HG03039 (cell line): ENCODE results near the gene PCIF1.

Experiments used
- ATAC-seq: cut with Tn5 transposase; IDR thresholded peaks from one replicate; pipeline ENCODE4 v1.9.1; 2021; ENCODE audit warnings: mild to moderate bottlenecking, moderate library complexity; ENCODE audit not compliant: unreplicated experiment

PCIF1 gene

DNA sequence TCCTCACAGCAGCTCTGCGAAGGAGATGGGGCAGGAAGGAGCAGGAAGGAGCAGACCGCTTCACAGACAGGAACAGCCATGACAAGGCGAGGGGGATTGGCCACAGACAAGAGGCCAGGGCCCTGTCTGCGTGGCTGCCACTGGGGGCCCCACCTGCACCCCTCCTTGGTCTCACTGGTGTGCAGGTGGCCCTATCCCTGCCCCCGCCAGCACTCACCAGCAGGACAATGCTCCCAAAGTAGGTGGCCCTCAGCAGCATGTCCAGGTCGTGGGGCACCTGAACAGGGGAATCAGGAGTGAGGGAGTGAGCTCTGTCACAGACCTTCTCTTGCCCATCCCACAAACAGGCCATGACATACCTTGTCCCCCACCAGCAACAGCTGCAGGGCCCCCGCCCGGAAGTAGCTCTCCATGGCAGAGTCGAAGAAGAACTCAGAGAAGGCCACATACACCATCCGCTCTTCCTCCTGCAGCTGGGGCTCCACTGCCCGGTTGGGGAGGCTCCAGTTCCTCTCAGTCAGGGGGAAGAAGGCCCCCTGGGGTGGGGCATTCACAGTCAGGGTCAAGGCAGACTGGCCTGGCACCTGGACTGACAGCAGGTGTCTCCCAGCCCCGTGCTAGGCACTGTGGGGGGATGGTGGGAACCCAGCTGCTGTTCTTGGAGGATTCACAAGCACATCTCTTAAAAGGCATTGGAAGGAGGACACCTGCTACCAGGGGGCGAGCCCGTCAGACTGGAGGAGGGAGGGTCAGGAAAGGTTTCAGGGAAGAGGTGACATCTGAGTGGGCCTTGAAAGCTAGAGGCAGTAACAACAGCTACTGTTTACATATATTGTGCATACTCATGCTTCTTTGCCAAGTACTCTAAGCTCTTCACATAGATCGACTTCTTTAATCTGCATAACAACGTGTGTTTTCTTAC lies 29.6 kb upstream of the PCIF1 start:
- ATAC-seq = no peak

DNA sequence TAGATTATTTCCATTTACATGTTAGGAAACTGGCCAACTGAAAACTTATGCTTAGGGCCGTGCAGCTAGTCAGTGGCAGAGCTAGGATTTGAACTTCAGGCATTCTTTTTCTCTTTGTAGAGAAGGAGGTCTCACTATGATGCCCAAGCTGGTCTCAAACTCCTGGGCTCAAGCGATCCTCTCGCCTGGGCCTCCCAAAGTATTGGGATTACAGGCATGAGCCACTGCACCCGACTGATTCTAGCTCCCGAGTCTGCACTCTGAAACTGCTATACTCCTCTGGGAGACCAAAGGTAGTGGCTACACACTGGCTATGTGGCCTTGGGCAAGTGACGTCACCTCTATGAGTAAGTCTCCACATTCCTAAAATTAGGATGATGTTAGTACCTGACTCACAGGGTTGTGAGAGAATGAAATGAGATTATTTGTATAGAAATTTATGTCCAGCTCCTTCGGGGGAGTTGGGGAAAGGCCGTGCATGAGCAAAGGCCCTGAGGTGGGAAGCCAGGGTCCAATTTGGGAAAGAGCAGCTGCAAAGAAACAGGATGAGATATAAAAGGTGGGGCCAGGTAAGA lies 28.9 kb upstream of the PCIF1 start:
- ATAC-seq = no peak

DNA sequence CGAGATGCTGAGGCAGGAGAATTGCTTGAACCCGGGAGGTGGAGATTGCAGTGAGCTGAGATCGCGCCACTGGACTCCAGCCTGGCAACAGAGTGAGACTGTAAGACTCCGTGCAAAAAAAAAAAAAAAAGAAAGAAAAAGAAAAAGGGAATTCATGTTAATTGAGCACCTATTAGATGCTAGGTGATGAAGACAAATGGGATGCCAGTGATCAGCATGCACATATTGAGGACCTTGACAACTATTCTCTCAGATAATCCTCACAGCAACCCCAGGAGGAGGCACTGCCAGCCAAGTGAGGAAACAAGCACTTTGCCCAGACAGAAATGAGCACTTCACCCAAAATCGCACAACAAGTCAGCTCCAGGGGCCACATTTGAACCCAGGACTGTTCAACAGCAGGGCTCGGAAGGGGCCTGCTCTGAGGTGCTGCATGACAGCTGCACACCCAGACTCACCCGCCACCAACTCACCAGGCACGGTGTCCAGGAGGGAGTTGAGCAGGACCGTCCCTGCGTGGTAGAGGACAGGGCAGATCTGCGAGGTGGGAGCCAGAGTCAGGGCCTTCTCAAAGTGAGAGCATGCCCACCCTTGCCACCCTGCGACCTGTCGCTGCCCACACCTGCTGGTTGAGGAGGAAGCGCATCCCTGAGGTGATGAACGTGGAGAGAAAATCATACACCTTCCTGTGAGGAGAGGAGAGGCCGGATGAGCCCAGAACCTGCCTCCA lies 27.1 kb upstream of the PCIF1 start:
- ATAC-seq = no peak

DNA sequence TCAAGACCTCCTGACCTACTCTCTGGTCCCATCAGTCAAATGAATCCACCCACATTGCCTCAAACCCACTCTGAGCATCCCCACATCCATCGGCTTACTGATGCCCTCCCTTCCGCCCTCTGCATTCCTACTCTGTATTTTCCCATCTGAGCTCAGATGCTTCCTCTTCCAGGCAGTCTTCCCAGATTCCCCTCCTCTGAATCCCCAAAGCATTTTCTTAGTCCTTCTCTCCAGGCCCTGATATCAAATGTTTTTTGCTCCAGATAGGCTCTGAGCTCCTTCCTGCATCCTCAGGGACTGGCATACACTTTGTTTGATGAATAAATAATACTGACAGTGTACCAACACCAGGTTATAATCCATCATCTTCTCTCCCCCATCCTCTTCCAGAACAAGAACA lies 26.4 kb upstream of the PCIF1 start:
- ATAC-seq = no peak

DNA sequence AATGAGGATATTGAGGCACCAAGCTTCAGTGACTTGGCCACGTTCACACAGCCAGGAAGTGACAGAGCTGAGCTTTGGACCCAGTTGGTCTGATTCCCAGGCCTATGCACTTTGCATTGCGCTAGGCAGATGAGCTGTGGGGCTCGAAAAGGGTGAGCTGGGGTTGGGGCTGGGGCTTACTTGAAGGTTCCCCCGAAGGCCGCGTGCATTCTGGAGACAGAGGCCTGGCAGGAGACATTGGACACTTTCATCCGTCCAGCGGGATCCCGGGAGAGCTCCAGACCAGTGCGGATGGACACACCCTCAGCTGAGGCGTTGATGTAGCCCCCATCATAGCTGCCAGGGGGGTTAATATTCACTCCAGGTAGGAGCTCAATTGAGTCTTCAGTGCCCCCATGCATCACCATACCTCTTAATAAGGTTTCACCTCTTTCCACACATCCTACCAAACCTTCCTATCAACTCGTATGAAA lies 25.1 kb upstream of the PCIF1 start:
- no peak for ATAC-seq

DNA sequence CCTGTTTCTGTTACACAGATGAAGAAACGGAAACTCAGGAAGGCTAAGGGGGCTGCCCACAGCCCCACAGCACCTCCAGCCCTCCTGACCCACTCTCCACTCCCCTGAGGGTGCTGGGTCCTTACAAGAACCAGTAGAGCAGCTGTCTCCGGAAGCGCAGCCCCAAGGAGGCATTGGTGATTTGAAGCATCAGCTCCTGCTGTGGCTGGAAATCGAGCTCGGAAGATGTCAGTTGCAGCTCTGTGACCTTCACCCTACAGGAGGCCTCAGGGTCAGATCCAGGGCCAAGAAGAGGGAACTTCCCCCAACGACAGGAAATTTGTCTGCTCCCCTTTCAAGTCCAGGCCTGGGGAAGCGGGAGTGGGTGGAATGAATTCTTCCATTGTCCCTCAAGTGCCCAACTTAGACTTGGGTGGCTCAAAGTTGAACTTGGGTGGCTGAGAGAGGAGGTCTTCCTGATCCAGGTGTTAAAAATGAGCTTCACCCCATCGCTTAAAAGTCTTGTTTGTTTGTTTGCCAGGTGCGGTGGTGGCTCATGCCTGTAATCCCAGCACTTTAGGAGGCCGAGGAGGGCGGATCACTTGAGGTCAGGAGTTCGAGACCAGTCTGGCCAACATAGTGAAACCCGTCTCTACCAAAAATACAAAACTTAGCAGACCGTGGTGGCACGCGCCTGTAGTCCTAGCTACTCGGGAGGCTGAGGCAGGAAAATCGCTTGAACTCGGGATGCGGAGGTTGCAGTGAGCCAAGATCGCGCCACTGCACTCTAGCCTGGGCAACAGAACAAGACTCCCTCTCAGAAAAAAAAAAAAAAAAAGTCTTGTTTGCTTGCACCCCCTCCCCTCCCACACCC lies 24.4 kb upstream of the PCIF1 start:
- ATAC-seq = no peak

DNA sequence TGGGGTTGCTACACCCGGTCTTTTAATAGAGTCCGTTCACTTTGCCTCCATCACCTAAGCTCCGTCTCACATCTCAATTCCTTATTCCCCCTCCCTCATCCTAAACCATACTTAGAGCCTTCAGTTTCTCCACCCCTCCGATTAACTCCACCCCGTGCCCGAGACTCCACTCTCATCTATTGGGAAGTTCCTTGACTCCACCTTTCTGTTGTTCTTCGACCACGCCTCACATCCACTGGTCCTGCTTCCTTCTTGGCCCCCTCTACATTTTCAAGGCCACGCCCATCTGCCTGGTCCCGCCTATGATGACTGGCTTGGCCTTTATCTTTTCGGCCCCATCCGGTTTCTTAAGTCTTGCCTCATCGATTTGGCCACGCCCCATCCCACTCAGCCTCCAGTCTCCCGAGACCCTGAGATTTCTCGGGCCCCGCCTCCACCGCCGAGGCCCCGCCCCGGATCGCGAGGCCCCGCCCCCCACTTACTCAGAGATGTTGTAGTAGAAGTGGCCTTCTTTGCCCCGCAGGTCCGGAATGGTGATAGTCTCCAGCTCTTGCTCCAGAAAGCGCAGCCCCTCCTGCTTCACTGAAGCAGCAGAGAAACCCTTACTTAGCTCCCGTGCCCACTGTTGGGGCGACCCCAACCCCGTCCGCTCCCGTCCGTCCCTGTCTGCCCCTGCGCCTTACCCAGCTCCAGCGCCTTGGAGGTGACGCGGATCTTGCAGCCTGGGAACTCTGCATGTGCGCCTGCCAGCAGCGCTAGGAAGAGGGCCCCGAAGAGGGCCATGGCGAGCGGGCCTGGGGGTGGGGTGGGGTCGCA lies 23.6 kb upstream of the PCIF1 start:
- peak; percentile 87 for ATAC-seq

DNA sequence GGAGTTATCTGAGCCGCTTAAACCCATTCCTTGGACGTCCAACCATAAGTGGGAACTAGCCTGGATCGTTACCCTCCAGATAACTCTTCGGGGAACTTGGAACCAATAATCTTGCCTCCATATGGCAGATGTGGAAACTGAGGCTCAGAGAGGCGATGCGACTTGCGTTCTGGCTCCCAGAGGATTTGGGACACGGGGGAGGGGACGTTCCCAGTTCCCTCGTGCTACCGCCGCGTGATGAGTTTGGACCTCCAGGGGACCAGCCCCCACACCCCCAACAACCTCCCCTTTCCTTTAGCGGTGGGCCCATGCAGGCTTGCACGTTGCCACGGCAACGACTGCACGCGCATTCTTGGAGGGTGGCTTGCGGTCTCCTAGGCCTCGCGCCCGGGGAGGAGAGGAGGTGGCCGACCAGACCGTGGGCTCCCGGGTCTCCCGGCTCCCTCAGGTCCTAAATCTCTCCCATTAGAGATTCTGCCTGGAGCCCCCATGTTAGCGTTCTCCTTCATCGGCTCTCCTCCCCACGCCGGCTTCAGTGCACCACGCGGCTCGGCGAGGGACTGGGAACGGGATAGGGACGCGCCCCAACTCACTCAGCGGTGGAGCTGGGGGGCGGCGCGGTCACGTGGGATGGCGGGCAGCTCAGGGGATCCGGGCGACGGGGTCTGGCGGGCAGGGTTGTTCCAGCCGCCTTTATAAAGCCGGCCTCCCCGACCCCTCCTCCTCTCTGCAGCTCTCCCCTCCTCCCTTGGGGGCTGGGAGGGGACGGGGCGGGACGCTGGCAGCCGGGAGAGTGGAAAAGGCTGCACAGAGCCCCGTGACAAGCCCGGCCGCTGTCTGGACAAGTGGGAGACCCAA lies 22.8 kb upstream of the PCIF1 start, which contains the start of gene PLTP:
Gene PLTP (minus strand): TSS at position 670 of the 858 bp plus-strand sequence. CDS start 703 bp downstream, outside the sequence.
- ATAC-seq = no peak

DNA sequence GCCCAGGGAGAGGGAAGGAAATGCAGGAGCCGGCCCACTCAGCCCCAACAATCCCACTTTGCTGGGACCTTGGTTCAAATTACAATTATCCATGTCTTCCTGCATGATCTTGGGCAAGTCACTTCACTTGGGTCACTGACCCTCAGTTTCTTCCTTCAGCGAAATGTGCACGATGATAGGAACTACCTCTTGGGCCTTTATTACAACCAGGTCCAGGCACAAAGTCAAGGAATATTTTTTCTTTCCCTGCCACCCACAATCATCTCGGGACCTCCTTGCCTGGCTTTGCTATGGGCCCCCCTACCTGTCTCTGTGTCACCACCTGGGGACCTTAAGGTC lies 22.2 kb upstream of the PCIF1 start:
- ATAC-seq = no peak

DNA sequence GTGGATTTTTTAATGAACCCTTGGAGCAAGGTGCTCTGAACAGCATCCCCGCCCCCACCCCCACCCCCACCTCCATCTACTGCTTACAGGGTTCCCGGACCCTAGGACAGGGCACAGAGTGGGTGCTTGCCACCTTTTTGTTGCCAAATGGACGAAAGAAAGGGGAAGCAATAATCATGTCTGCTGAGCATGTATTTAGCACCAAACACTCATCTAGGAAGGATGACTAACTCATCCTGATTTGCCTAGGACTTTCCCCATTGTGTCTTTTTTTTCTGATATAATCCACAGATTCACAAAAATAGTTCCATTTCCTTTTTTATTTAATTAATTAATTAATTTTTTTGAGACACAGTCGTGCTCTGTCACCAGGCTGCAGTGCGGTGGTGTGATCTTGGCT lies 21.4 kb upstream of the PCIF1 start:
- no peak for ATAC-seq

DNA sequence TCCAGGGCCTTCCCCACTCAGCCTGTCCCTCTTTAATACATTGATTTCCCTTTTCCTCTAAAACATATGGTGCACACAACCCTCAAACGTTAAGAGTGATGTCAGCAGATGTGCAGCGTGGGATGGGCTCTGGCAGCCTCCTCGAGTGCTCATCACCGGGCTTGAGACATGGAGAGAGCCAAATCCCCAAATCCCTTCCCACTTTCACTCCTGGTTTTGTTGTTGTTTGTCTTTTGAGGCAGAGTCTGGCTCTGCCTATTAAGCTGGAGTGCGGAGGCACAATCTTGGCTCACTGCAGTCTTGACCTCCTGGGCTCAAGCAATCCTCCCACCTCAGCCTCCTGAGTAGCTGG lies 16.7 kb upstream of the PCIF1 start:
- ATAC-seq = no peak

DNA sequence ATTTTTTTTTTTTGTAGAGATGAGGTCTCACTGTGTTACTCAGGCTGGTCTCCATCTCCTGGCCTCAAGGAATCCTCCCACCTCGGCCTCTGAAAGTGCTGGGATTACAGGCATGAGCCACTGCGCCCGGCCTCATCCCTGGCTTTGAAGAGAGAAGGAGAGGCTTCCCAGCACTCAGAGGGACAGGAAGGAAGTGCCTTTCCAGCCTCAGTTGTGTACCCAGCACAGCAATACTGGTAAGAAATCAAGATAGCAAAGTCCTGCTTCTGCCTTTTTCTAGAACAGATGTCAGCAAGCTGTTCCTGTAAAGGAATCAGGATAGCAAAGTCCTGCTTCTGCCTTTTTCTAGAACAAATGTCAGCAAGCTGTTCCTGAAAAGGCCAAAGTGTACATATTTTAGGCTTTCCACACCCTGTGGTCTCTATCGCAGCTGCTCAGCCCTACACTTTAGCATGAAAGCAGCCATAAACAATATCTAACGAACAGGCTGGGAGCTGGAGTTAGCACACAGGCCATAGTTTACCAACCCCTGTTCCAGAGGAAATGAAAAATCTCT lies 16.2 kb upstream of the PCIF1 start:
- no peak for ATAC-seq

DNA sequence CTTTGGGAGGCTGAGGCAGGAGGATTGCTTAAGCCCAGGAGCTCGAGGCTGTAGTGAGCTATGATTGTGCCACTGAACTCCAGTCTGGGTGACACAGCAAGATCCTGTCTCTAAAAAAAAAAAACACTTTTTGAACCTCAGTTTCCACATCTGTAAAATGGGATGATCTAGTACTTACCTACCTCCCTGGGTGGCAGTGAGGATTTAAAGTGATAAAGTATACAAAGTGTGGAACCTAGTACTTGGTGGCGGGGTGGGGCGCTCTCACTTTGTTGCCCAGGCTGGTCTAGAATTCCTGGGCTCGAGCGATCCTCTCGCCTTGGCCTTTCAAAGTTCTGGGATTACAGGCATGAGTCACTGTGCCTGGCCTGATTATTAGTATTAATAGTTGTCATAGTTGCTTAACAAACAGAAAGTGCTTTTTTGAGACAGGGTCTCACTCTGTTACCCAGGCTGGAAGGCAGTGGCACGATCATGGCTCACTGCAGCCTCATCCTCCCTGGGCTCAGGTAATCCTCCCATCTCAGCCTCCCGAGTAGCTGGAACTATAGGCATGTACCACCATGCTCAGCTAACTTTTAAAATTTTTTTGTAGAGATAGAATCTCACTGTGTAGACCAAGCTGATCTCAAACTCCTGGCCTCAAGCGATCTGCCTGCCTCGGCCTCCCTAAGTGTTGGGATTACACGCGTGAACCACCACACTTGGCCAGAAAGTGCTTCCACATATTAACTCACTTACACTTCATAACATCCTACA lies 15.5 kb upstream of the PCIF1 start:
- no peak for ATAC-seq

DNA sequence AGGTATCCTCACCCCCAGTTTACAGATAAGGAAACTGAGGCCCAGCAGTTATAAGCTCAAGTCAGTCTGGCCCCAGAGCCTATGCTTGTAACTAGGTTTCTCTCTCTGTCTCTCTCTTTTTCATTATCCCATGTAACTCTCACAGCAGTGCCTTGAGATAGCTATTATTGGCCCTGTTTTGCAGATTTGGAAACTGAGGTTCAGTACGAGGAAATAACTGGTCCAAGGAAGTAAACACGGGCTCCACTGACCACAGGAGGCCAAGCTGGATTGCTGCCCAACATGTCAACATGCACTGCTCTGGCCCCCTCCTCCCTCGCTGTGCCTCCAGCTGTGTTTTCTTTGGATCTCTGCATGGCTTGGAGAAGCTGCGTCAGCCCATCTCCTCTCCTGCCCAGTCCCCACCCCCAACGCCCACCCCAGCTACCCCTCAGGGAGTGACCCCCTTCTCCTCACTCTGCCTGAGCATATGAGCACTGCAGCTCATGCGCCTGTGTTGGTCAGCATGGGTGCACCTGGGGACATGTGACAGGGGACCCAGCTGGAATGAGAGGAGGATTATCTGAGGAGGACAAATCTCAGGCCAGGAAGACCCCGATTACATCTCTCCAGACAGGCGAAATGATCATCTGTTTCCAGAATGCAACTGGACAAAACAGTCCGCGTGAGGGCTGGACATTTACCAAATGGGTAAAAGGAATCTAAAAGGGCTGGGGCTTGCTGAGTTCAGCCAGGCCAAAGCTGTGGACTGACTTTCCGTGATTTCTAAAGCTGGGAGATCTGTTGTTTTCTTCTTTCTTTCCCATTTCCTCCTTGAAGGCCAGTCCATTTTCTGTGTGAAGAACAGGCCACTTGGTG lies 14.7 kb upstream of the PCIF1 start:
- ATAC-seq = no peak

DNA sequence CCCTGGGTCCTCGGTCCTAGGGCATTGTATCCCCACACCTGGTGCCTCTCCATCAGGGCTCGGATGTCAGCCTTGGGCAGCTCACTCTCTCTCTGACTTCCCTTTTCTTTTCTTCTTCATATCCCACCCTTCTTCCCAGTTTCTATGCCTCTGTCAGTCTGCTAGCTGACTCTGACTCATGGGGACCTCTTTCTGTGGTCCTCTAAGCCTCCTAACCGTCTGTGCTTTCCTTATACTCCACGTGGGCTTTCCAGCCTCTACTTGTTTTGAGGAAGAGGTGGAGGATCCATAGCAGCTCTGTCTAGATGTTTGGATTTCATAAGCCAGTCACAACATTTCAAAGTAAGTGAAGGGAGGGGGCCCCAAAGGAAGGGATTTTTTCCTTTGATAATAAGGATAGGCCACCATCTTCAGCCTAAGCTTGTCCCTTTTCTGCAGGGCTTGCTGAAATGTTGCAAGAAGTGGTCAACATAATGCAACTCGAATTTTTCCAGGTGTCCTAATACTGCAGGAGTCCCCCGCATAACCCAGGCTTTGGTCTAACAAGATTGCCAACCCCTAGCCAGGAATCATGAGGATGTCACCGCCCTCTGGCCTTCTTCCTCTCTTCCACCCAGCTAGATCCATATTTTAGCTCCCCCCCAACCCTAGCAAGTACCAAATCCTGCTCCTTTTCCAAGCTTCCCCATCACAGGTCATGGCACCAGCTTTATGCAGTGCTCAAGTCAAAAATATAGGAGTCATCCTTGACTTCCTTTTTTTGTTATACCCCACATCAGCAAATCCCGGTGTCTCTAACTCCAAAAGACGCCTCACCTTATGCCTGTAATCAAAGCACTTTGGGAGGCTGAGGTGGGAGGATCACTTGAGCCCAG lies 13.8 kb upstream of the PCIF1 start:
- no peak for ATAC-seq
